Measurements from ENCODE around the gene NFYC.

Gene NFYC

DNA sequence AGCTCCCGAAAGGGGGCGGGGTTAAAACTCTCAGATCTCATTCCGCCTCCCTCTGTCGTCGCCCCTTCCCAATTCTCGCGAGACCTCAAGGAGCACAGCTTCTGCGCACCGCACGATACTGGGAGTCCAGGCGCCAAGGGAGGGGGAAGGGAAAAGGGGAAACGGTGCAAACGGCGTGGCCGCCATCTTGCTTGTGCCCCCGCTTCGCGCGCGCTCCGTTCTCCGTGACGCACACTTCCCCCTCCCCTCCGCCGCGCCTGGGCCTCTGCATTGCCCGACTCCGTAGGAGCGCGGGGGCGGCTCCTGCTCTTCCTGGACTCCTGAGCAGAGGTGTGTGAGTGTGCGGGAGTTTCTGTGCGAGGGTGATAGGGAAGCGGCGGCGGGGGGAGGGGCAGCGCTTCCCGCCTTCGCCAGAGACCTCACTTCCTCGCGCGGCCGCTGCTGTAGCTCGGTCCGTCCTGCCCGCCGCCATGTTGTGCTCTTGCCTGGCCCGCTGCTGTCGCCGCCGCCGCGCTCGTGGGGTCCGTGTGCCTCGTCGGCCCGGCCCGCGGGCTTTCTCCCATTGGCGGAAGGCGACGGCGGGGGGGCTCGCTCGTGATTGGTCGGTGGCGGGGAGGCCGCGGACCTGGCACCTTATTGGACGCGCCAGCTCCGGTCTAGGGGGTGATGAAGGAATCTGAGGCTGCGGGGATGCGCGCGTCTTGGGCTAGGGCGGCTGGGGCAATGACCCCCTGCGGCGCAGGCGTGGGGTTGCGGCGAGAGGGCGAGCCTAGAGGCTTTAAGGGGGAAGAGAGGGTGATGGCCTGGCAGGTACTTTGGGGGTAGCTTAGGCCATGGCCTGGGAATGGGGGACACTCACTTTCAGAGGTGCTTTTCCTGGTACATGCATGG is at the start of gene NFYC:
NFYC (plus strand) TSS at position 167 of the 891 bp plus-strand sequence. CDS start 47,140 bp downstream, outside the sequence.
- H3K4me3 ChIP-seq (ENCODE audit: low read length), result peak within 1 kb of the TSS; percentile 65
- H3K4me1 ChIP-seq (ENCODE audit: control insufficient read depth, low read depth, low read length), result peaks cover 22% of the 10 kb centered on the region
- no peaks in the 10 kb centered on the region for H3K9me3 ChIP-seq (ENCODE audit: control insufficient read depth, low read depth, low read length)
- peak within 1 kb of the TSS; percentile 92 for H3K27ac ChIP-seq (ENCODE audit: low read length)
- peak within 1 kb of the TSS; percentile 98 for H3K9ac ChIP-seq (ENCODE audit: low read length)
- peaks cover 5% of the 10 kb centered on the region for H3K36me3 ChIP-seq (ENCODE audit: control insufficient read depth, low read depth, low read length)
- no peaks in the 10 kb centered on the region for H3K27me3 ChIP-seq (ENCODE audit: control insufficient read depth, insufficient read depth, low read length)

DNA sequence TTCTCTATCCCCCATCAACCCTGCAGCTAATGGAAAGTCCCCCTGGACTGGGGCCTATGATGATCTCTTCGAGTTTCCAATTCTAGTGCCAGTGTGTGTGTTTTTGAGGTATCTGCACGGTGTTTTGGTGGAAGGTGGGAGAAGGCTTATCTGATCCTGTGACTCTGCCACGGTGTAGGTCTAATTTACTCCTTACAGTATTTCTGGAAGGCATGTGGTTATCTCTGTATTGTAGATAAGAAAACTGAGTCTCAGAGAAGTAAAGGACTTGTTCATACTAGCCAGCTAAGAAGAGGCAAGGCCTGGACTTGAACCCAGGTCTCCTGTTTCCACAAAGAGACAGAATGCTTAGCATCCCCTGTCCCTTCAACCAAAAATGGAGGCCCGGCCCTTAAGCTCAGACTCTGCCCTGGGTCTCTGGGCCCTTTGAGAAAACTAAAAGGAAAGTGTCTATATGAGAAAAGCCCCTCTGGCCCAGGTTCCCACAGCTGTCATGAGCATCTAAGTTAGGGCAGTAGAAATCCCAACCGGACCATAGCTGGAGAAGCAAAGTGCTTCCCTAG is 46.3 kb upstream of the NFYC start:
- H3K9me3 ChIP-seq (ENCODE audit: control insufficient read depth, low read depth, low read length), result no peaks in the 10 kb centered on the region
- H3K27ac ChIP-seq (ENCODE audit: low read length), result no peak overlapping the region
- no peaks in the 10 kb centered on the region for H3K27me3 ChIP-seq (ENCODE audit: control insufficient read depth, insufficient read depth, low read length)
- H3K36me3 ChIP-seq (ENCODE audit: control insufficient read depth, low read depth, low read length), result no peaks in the 10 kb centered on the region
- H3K9ac ChIP-seq (ENCODE audit: low read length), result no peak overlapping the region
- H3K4me3 ChIP-seq (ENCODE audit: low read length), result no peak overlapping the region
- H3K4me1 ChIP-seq (ENCODE audit: control insufficient read depth, low read depth, low read length), result peaks cover 2% of the 10 kb centered on the region

GRCh38 chr1:40646315-40646714 is 45.2 kb upstream of the NFYC start:
- H3K4me1 ChIP-seq (ENCODE audit: control insufficient read depth, low read depth, low read length), result peaks cover 3% of the 10 kb centered on the region
- H3K27ac ChIP-seq (ENCODE audit: low read length), result no peak overlapping the region

GRCh38 chr1:40648200-40648599 is 43.3 kb upstream of the NFYC start:
- Histone ChIP-seq H3K9ac (ENCODE audit: low read length) (no peak overlapping the region), H3K36me3 (ENCODE audit: control insufficient read depth, low read depth, low read length) (no peaks in the 10 kb centered on the region), H3K9me3 (ENCODE audit: control insufficient read depth, low read depth, low read length) (no peaks in the 10 kb centered on the region), H3K4me1 (ENCODE audit: control insufficient read depth, low read depth, low read length) (peaks cover 3% of the 10 kb centered on the region), H3K27ac (ENCODE audit: low read length) (no peak overlapping the region), H3K27me3 (ENCODE audit: control insufficient read depth, insufficient read depth, low read length) (no peaks in the 10 kb centered on the region), H3K4me3 (ENCODE audit: low read length) (no peak overlapping the region)

More at GRCh38 chr1:40646315-40646714, 45.2 kb upstream of the NFYC start:
- no peak overlapping the region for H3K4me3 ChIP-seq (ENCODE audit: low read length)
- no peak overlapping the region for H3K9ac ChIP-seq (ENCODE audit: low read length)
- no peaks in the 10 kb centered on the region for H3K36me3 ChIP-seq (ENCODE audit: control insufficient read depth, low read depth, low read length)
- H3K9me3 ChIP-seq (ENCODE audit: control insufficient read depth, low read depth, low read length), result no peaks in the 10 kb centered on the region
- H3K27me3 ChIP-seq (ENCODE audit: control insufficient read depth, insufficient read depth, low read length), result no peaks in the 10 kb centered on the region

DNA sequence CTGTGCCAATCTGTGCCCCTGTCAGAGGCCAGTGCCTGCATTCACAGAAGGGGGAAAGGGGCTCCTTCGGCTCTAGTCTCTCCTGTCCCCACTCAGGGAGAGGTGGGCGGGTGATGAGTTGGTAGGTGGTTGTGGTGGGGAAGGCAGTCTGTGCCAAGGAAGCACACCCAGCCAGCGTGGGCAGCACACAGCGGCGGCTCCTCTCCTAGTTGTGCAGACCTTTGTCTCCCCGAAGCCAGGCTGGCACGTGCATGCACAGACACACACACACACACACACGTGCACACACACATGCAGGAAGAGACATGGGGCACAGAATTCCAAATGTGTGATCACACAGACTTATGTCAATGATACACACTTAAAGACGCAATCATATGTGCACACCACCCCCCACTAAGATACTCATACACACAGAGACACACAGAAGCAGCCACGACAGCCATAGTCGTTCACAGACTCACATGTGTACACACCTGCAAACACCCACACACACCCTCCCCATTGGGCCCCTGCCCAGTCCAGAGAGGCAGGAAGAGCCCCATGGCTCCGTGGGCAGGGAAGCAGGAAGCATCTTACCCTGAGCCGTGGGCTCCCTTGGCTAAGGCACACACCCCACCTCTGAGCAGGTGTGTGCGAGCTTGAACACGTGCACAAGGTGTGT is 42.4 kb upstream of the NFYC start:
- Histone ChIP-seq H3K27ac (ENCODE audit: low read length) (no peak overlapping the region), H3K27me3 (ENCODE audit: control insufficient read depth, insufficient read depth, low read length) (no peaks in the 10 kb centered on the region), H3K9me3 (ENCODE audit: control insufficient read depth, low read depth, low read length) (no peaks in the 10 kb centered on the region), H3K36me3 (ENCODE audit: control insufficient read depth, low read depth, low read length) (no peaks in the 10 kb centered on the region), H3K9ac (ENCODE audit: low read length) (no peak overlapping the region), H3K4me3 (ENCODE audit: low read length) (no peak overlapping the region), H3K4me1 (ENCODE audit: control insufficient read depth, low read depth, low read length) (peaks cover 8% of the 10 kb centered on the region)

GRCh38 chr1:40649592-40649930 is 41.9 kb upstream of the NFYC start:
- no peak overlapping the region for H3K27ac ChIP-seq (ENCODE audit: low read length)
- no peaks in the 10 kb centered on the region for H3K27me3 ChIP-seq (ENCODE audit: control insufficient read depth, insufficient read depth, low read length)
- no peaks in the 10 kb centered on the region for H3K36me3 ChIP-seq (ENCODE audit: control insufficient read depth, low read depth, low read length)
- H3K9ac ChIP-seq (ENCODE audit: low read length), result no peak overlapping the region
- no peak overlapping the region for H3K4me3 ChIP-seq (ENCODE audit: low read length)
- H3K4me1 ChIP-seq (ENCODE audit: control insufficient read depth, low read depth, low read length), result peaks cover 11% of the 10 kb centered on the region
- H3K9me3 ChIP-seq (ENCODE audit: control insufficient read depth, low read depth, low read length), result no peaks in the 10 kb centered on the region

- H3K27me3 ChIP-seq (ENCODE audit: control insufficient read depth, insufficient read depth, low read length), result no peaks in the 10 kb centered on the region
- no peak overlapping the region for H3K27ac ChIP-seq (ENCODE audit: low read length)
- no peaks in the 10 kb centered on the region for H3K36me3 ChIP-seq (ENCODE audit: control insufficient read depth, low read depth, low read length)
- peaks cover 13% of the 10 kb centered on the region for H3K4me1 ChIP-seq (ENCODE audit: control insufficient read depth, low read depth, low read length)
- no peak overlapping the region for H3K4me3 ChIP-seq (ENCODE audit: low read length)
- no peaks in the 10 kb centered on the region for H3K9me3 ChIP-seq (ENCODE audit: control insufficient read depth, low read depth, low read length)
- H3K9ac ChIP-seq (ENCODE audit: low read length), result no peak overlapping the region
These were observed 41.4 kb upstream of the NFYC start for GRCh38 chr1:40650075-40650474.

GRCh38 chr1:40651138-40651857 is 40.2 kb upstream of the NFYC start:
- H3K4me1 ChIP-seq (ENCODE audit: control insufficient read depth, low read depth, low read length), result peaks cover 13% of the 10 kb centered on the region
- no peaks in the 10 kb centered on the region for H3K9me3 ChIP-seq (ENCODE audit: control insufficient read depth, low read depth, low read length)
- H3K27ac ChIP-seq (ENCODE audit: low read length), result no peak overlapping the region
- H3K27me3 ChIP-seq (ENCODE audit: control insufficient read depth, insufficient read depth, low read length), result no peaks in the 10 kb centered on the region
- no peak overlapping the region for H3K9ac ChIP-seq (ENCODE audit: low read length)
- no peak overlapping the region for H3K4me3 ChIP-seq (ENCODE audit: low read length)
- no peaks in the 10 kb centered on the region for H3K36me3 ChIP-seq (ENCODE audit: control insufficient read depth, low read depth, low read length)

DNA sequence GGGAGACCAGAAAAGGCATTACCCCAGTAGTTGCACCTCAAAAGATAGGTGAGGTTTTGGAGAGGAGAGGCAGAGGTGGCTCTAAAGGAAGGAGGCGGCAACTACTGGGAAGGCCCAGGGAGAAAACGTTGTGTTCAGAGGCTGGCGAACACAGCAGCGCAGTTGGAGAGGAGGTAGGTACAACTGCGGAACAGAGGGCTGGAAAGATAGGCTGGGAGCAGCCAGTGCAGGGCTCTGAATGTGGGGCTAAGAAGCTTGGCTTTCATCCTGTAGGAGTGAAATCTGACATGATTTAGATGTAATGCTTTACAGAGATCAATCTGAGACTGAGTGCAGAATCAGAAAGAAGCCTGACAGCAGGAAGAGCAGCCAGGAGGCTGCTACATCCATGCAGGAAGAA is 39.0 kb upstream of the NFYC start:
- no peak overlapping the region for H3K9ac ChIP-seq (ENCODE audit: low read length)
- H3K36me3 ChIP-seq (ENCODE audit: control insufficient read depth, low read depth, low read length), result no peaks in the 10 kb centered on the region
- no peaks in the 10 kb centered on the region for H3K27me3 ChIP-seq (ENCODE audit: control insufficient read depth, insufficient read depth, low read length)
- H3K4me1 ChIP-seq (ENCODE audit: control insufficient read depth, low read depth, low read length), result peaks cover 13% of the 10 kb centered on the region
- no peak overlapping the region for H3K27ac ChIP-seq (ENCODE audit: low read length)
- no peaks in the 10 kb centered on the region for H3K9me3 ChIP-seq (ENCODE audit: control insufficient read depth, low read depth, low read length)
- no peak overlapping the region for H3K4me3 ChIP-seq (ENCODE audit: low read length)

DNA sequence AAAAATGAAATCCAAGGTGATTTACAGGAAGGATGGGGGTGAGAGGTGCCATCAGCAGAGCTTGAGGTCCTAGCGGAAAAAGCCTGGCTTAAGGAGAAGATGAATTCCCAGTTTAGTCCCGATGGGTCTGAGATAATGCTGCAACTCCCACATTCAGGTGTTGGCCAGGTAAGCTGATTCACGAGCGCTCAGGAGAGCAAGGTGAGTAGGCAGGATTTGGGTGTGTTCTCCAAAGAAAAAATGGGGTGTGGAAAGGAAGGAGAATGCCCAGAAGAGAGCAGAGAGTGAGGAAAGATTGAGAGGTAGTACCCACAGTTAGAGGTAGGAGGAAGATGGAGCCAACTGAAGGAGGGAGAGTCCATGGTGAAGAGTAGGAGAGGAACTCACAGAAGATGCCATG is 38.5 kb upstream of the NFYC start:
- Histone ChIP-seq H3K4me3 (ENCODE audit: low read length) (no peak overlapping the region), H3K4me1 (ENCODE audit: control insufficient read depth, low read depth, low read length) (peaks cover 13% of the 10 kb centered on the region), H3K27me3 (ENCODE audit: control insufficient read depth, insufficient read depth, low read length) (no peaks in the 10 kb centered on the region), H3K27ac (ENCODE audit: low read length) (no peak overlapping the region), H3K9ac (ENCODE audit: low read length) (no peak overlapping the region), H3K36me3 (ENCODE audit: control insufficient read depth, low read depth, low read length) (no peaks in the 10 kb centered on the region), H3K9me3 (ENCODE audit: control insufficient read depth, low read depth, low read length) (no peaks in the 10 kb centered on the region)

GRCh38 chr1:40653851-40654537 is 37.5 kb upstream of the NFYC start:
- Histone ChIP-seq H3K27me3 (ENCODE audit: control insufficient read depth, insufficient read depth, low read length) (no peaks in the 10 kb centered on the region), H3K4me1 (ENCODE audit: control insufficient read depth, low read depth, low read length) (peaks cover 13% of the 10 kb centered on the region), H3K4me3 (ENCODE audit: low read length) (peak overlapping the region; percentile 44), H3K9me3 (ENCODE audit: control insufficient read depth, low read depth, low read length) (no peaks in the 10 kb centered on the region), H3K27ac (ENCODE audit: low read length) (no peak overlapping the region), H3K9ac (ENCODE audit: low read length) (peak overlapping the region; percentile 35), H3K36me3 (ENCODE audit: control insufficient read depth, low read depth, low read length) (no peaks in the 10 kb centered on the region)
